HG03025 (cell line): ENCODE results near the gene AUTS2.
"Not testable (repeated sequence)": the region's sequence is repeated elsewhere in the genome, so short reads cannot be mapped to it uniquely, and the experiment has no call there.

Experiments
- ATAC-seq: cut with Tn5 transposase; IDR thresholded peaks from one replicate; pipeline ENCODE4 v1.9.1; 2021; ENCODE audit warnings: mild to moderate bottlenecking, moderate library complexity; ENCODE audit not compliant: unreplicated experiment, low FRiP score

Gene AUTS2

DNA sequence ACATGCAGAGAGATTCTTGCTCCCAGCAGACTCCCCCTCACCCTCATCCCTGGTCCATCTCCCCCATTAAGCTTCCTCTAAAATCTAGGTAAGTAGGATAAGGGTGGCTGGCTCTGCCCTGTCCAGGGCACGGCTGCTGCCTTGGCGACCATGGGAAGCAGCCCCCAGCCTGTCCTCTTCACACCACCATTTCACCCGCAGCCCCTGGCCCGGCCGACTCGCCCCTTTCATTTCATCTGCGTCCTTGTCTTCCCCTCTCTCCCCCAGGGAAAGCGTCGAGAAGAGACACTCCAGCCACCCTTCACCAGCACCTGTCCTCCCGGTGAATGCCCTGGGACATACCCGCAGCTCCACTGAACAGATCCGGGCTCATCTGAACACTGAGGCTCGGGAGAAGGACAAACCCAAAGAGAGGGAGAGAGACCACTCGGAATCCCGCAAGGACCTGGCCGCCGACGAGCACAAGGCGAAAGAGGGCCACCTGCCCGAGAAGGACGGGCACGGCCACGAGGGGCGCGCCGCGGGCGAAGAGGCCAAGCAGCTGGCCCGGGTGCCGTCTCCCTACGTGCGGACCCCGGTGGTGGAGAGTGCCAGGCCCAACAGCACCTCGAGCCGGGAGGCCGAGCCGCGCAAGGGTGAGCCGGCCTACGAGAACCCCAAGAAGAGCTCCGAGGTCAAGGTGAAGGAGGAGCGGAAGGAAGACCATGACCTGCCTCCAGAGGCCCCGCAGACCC is 1191.4 kb downstream of the AUTS2 start:
- no peak for ATAC-seq

DNA sequence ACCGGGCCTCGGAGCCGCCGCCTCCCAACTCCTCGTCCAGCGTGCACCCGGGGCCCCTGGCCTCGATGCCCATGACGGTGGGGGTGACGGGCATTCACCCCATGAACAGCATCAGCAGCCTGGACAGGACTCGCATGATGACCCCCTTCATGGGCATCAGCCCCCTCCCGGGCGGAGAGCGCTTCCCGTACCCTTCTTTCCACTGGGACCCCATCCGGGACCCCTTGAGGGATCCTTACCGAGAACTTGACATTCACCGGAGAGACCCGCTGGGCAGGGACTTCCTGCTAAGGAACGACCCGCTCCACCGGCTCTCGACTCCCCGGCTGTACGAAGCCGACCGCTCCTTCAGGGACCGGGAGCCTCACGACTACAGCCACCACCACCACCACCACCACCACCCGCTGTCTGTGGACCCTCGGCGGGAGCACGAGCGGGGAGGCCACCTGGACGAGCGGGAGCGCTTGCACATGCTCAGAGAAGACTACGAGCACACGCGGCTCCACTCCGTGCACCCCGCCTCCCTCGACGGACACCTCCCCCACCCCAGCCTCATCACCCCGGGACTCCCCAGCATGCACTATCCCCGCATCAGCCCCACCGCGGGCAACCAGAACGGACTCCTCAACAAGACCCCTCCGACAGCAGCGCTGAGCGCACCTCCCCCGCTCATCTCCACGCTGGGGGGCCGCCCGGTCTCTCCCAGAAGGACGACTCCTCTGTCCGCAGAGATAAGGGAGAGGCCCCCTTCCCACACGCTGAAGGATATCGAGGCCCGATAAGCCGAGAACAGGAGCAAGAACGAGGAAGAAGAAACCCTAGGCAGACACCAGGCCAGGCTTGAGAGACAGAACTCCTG is 1192.2 kb downstream of the AUTS2 start:
- no peak for ATAC-seq

DNA sequence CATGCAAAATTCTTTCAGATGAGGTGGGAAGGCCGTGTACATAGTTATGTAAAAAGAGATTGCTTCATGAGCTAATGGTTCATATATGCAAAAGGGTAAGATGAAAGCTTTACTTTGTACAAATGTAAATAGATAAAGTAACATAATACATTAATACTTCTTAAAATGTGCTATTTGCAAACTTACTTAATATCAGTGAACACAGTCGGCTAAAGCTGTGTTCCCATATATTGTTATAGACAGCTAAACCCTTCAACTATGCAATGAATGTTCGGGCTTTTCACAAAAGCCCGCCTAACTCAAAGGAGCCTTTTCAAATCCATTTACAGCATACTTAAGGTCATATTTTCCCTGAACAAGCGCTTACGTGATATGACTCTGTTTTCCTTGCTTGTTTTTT is 1193.1 kb downstream of the AUTS2 start:
- ATAC-seq = no peak

DNA sequence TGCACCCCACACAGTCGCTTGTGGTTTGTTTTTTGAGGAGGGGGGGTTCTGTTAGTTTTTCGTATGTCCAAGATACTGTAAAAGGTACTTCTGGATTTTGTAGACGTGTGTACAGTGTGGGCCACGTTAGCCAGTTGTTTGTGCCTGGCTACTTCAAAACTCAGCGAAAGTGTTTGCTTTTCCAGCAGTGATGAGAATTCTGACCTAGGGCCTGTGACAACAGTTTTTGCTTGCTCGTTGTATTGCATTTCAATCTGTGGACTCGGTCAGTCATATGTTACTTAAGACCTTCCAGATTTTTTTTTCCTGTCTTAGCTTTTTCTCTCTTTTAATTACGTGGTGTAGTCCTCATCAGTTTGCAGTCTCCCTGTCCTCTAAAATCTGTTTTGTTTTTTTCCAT is 1194.8 kb downstream of the AUTS2 start:
- no peak for ATAC-seq

DNA sequence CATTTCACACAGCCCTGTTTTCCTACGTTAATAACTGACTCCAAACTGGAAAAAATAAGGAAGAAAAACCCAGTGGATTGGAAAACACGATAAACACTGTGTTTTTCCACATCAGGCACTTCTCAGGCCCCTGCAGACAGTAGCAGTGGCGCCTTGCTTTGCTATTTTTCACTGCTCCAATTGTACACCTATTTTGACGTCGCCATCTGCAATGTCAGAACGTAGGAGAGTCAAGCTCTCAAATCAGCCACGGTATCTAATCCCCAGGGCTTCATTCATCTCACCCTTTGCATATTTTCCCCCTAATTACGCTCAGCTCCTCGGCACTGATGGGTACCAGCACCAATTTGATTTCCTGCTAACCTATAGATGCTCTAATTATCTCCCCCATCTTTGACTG is 1195.5 kb downstream of the AUTS2 start:
- ATAC-seq = no peak

DNA sequence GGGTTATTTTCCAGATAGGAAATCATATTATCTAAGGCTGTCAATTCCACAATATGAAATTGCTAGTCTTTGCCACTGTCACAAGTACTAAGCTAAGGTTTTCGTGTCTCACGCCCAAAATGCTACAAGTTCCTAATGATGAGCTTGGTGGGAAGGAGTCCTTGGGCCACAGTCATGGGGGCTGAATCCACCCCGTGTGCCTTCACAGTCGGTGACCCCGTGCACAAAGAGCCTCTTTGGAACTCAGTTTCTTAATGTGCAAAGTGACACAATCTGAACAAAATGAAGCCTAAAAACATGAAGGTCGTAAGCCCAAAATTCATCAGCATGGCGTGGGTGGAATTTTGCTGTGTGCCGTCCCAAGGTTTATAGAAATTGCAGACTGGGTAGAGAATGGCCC is 1196.7 kb downstream of the AUTS2 start:
- no peak for ATAC-seq

DNA sequence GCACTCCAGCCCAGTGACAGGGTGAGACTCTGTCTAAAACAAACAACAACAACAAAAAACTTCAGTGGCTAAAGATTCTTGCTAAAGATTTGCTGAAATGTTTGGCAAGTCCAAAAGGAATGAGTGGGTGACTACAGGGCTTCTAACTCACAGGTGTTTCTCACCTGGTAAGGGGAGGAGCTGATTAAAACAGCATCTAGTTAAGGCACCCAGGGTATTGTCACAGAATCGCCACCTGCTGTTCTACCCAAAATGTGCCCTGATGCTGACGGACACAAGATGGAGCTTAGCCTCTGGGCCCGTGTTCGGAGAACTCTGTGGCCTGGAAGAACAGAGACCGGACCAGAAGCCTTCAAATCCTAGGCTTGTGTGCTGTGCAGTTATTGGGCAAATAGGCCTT is 1197.7 kb downstream of the AUTS2 start:
- no peak for ATAC-seq

DNA sequence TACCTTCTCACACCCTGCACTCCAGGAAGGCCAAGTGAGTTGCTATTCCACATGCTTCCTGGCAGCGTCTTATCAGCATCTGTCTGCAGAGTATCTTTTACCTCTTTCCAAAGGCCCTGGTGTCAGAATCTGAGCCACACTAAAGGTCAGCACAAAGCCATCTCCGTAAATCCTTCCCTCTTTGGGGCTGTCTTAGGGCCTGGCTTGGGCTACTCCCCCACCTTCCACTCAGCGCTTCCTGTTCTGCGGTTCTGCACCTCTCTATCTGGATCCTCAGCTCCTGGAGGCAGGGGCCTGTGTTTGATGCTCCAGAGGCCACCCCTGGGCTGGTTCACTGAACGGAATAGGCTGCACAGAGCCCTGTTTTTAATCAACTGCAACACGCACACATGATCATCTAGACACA is 1198.8 kb downstream of the AUTS2 start:
- ATAC-seq = no peak

DNA sequence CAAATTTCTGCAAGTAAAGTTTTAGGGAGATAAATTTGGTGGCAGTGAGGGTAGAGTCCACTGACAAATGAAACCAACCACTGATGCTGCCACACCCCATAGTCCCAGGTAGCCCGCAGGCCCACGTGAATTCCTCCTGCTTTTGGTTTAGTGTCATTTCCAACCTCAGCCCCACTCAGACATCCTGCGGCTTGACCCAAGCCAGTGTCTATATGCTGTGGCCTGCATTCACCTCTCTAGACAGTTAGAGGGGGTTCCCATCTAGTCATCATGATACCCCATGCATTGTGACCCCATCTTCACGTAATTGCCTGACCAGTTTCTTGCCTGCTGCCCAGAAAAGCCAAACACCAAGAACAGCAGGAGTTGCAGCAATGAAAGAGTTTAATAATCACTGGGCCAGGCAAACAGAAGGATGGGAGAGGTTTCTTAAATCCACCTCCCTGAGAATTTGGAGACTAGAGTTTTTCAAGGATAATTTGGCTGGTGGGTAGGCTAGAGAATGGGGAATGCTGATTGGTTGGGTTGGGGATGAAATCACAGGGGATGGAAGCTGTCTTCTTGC is 1201.6 kb downstream of the AUTS2 start:
- no peak for ATAC-seq

DNA sequence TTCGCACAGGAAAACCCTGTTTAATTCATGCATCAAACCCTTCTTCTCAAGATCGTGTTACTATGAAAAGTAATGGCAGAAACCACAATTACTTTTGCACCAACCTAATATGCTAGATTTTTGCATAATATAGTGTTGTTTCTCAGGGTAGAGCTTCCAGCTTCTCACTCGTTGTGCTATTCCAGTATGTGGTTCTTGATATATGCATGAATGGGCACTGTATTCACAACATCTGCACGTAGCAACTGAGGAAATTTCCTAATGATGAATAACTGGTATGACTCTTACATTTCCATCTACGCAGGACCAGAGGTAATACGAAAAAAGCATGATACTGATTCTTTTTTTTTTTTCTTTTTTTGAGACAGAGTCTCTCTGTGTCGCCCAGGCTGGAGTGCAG is 1207.1 kb downstream of the AUTS2 start:
- no peak for ATAC-seq

DNA sequence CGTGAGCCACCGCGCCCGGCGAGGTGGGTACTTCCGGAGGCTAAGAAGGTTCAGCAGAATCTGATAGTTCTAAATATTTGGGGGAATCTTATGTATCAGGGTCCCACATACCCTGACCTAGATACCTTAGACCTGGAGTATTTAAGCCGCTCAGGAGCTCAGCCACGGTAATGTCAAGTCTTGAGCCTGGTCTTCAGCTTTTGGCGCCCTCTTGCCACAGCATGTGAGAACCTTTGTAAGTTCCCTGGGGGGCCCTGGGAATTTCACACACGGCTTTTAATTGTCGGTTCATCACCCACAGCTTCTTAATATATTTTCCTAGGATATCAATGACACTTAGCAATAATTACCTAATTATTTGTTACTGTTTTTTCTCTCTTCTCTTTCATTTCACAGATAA is 1209.4 kb downstream of the AUTS2 start:
- ATAC-seq = no peak

DNA sequence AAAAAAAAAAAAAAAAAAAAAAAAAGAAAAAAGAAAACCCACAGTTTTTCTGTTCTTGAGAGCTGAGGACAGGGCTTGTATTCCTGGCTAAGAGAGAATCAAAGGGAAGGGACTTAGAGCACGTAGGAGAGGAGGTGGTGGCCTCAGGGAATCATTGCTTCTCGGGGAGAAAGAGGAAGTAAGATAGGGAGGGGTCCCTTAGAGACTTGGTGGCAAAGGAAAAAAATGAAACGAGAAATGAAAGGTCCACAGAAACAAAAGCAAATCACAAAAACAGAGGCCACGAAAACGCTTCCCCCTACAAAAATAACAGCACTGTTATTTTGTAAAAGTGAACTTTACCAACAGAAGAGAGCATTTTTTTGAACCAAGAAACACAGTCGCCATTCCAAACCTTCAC is 1210.6 kb downstream of the AUTS2 start:
- no peak for ATAC-seq

DNA sequence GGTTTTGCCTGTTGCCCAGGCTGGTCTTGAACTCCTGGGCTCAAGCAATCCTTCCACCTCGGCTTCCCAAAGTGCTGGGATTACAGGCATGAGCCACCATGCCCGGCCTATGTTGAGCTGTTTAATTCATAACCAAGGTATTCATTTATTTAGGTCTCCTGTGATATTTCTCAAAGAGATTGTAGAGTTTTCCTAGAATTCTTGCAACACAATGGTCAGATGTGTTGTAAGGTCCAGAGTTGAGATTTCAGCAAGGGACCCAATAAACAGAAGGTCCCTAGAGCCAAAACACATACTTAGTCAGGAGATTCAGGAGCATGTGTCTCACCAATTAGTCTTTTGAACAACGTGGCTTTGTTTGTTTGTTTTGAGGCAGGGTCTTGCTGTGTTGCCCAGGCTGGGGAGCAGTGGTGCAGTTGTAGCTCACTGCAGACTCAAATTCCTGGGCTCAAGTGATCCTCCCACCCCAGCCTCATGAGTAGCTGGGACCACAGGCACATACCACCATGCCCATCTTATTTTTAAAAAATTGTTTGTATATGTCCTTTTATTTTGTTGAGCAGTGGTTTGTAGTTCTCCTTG is 1212.4 kb downstream of the AUTS2 start:
- no peak for ATAC-seq

DNA sequence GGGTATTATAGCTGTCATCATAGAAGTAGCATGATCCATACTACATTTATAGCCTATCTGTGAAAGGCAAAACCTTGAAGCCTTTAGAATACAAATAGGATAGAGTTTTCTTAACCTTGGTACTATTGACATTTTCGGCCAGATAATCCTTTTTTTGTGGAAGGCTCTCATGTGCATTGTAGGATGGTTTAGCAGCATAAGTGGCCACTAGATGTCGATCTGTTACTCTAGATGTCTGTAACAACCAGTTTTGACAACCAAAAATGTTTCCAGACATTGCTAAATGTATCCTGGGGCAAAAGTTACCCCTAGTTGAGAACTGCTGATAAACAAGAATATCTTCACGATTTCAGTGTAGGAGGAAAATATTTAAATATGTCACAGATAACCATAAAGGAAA is 1214.2 kb downstream of the AUTS2 start:
- no peak for ATAC-seq

DNA sequence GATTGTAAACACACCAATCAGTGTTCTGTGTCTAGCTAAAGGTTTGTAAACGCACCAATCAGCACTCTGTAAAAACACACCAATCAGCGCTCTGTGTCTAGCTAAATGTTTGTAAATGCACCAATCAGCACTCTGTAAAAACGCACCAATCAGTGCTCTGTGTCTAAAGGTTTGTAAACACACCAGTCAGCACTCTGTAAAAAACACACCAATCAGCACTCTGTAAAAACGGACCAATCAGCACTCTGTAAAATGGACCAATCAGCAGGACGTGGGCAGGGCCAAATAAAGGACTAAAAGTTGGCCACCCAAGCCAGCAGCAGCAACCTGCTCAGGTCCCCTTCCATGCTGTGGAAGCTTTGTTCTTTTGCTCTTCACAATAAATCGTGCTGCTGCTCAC is 1224.2 kb downstream of the AUTS2 start:
- ATAC-seq = not testable (repeated sequence)

DNA sequence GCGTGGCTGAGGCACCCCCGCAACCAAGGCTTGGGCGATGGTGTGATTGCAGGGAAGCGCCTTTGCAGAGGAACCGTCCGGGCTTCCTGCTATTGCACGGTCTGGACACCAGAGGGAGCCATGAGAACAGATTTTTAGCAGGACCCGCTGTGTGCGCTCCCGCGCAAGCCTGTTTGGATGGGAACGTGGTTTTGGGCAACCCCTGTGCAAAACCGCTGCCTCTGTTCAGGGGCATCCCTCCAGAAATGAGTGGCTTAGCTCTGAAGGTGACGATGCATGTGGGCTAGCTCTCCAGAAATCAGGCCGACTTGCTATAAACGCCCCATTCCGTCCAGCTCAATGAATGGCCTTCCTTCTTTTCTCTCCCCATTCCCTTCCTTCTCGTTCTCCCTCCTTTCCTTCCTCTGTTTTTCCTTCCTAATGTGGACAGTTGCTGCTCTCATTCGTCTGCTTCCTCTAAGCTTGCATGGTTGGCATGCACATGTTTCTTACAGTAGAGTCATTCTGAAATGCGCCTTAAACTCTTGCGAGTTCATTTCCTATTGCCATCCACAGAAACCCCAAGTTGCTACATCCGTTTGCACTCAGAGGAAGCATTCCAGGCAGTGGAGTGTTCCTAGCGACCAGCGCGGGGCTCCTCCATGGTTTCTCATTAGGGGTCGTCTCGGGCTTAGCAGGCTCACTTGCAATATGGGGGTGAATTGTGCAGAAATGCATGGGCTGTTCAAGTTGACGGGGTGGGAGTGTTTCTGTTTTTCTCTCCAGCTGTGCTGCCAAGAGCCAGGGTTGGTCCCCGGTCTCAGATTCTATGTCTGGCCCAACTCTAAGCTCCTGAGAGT is 1231.2 kb downstream of the AUTS2 start:
- no peak for ATAC-seq

DNA sequence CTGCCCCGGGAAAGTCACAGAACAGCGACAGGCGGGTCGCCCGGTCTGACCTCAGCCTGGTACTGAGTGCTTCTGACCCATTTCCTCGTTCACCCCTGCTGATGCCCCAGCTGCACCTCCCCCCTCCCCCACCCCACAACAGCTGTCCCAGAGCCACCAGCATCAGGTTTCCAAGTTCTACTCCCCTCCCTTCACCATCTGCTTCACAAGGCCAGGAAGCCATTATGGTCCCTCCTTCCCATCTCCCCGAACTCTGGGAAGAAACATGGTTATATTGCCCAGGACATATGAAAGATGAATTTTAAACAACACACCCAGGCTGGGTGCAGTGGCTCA is 1231.8 kb downstream of the AUTS2 start:
- ATAC-seq = no peak

DNA sequence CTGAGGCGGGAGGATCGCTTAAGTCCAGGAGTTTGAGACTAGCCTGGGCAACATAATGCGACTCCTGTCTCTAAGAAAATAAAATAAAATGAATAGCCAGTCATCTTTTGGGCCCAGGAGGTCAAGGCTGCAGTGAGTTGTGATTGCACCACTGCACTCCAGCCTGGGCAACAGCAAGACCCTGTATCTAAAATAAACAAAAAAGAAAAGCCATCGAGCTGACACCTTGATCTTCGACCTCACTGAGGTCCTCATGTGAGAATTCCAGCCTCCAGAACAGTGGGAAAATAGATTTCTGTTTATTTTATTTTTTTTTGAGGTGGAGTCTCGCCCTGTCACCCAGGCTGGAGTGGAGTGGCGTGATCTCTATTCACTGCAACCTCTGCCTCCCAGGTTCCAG is 1232.2 kb downstream of the AUTS2 start:
- ATAC-seq = no peak

DNA sequence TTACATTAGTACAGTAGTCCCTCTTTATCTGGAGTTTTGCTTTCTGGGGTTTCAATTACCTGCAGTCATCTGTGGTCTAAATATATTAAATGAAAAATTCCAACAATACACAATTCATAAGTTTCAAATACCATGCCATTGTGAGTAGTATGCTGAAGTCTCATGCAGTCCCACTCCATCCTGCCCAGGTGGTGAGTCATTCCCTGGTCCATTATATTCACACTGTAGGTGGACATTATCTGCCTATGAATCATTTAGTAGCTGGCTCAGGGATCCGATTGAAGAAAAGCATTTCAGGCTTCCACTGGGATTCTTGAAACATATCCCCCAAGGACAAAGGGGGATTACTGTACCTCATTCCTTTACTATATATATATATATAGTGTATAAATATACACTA is 1235.5 kb downstream of the AUTS2 start:
- no peak for ATAC-seq

DNA sequence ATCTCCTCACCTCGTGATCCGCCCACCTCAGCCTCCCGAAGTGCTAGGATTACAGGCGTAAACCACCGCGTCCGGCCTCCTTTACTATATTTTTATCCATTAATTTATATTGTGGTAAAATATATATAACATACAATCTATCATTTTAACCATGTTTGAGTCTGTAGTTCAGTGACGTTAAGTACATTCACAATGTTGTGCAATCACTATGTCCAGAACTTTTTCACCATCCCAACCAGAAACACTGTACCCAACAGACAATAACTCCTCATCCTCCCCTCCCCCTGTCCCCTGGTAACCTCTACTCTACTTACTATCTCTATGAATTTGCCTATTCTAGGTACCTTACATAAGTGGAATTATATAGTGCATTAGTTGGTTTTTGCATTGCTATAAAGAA is 1236.1 kb downstream of the AUTS2 start:
- no peak for ATAC-seq

DNA sequence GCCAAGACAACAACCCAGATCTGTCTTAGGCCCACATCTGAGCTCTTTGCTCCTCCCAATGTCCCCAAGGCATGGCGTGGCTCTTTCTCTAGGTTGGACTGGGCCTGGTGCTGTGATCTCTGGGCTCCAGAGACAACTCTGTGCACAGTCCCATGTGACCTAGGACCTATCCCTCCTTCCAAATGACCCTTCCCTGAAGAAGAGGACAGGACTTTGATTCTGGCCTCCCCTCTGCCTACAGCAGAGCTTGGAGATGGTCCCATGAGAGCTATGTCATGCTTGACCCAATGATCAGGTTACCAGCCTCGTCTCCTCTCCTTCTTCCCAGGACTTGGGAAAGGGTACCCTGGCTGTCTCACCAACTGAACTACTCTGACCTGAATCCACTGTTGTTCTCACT is 1237.4 kb downstream of the AUTS2 start:
- no peak for ATAC-seq
